SK-N-SH (cell line): Measurements from ENCODE around the gene DDAH2. TPM values are rescaled to one million over a fixed set of nuclear protein-coding genes. Genes with fewer than 3 reads are reported as not detected.

Experiments
- CTCF ChIA-PET: fragments of 300-600, 350-600 bp; formaldehyde crosslinking; extraction: SDS; loops from one replicate; lab custom pipeline; 2021; lab: Yijun Ruan, JAX
- POLR2A ChIA-PET: fragments of 350-600 bp; sonication (Branson Sonifier 250); formaldehyde crosslinking; extraction: SDS; loops from one replicate; lab custom pipeline; 2020; ENCODE audit warnings: antibody characterized with exemption, inconsistent platforms; lab: Yijun Ruan, JAX
- DNase-seq: peaks from one replicate; pipeline ENCODE4 v3.0.0; 2012
- H2AFZ ChIP-seq: fragments of 200-600 bp; sonication (generic); 2 replicates; pipeline ENCODE4 v1.8.1; 2016; ENCODE audit warnings: antibody characterized with exemption, mild to moderate bottlenecking, low read depth
- H3F3A ChIP-seq: fragments of 200-600 bp; sonication (generic); replicated peaks from 2 replicates; pipeline ENCODE3; 2016; ENCODE audit warnings: antibody characterized with exemption, mild to moderate bottlenecking; ENCODE audit not compliant: insufficient read depth
- H3K27ac ChIP-seq, 2 experiments: fragments of 200-500 bp in 1 of 2; fragments of 200-600 bp in 1 of 2; sonication (Bioruptor generic) in 1 of 2; sonication (generic), shearing (Covaris generic) in 1 of 2; 2 replicates each; pipeline versions ENCODE4 v1.5.1 to v1.6.1; 2014 to 2016; ENCODE audit warnings: low read depth in 2 of 2, inconsistent platforms in 1 of 2, low read length in 1 of 2, mild to moderate bottlenecking in 1 of 2, mixed read lengths in 1 of 2
- H3K27me3 ChIP-seq: fragments of 200-600 bp; sonication (generic), shearing (Covaris generic); 2 replicates; pipeline ENCODE4 v1.6.1; 2016; ENCODE audit warnings: mixed run types; ENCODE audit not compliant: insufficient read depth
- H3K36me3 ChIP-seq, 2 experiments: fragments of 200-500 bp in 1 of 2; fragments of 200-600 bp in 1 of 2; sonication (Bioruptor generic) in 1 of 2; sonication (generic) in 1 of 2; replicated peaks in 1 of 2; 2 replicates each; pipeline versions ENCODE3 to v1.5.1; 2014 to 2016; ENCODE audit warnings: low read length in 1 of 2, mild to moderate bottlenecking in 1 of 2; ENCODE audit not compliant: insufficient read depth in 2 of 2, control insufficient read depth in 1 of 2
- H3K4me1 ChIP-seq, 2 experiments: fragments of 200-500 bp in 1 of 2; fragments of 200-600 bp in 1 of 2; sonication (Bioruptor generic) in 1 of 2; sonication (generic), shearing (Covaris generic) in 1 of 2; 2 replicates each; pipeline versions ENCODE4 v1.5.1 to v1.6.1; 2014 to 2016; ENCODE audit warnings: low read depth in 1 of 2, low read length in 1 of 2, mixed run types in 1 of 2; ENCODE audit not compliant: insufficient read depth in 2 of 2, control insufficient read depth in 1 of 2
- H3K4me2 ChIP-seq: fragments of 200-600 bp; sonication (generic), shearing (Covaris generic); 2 replicates; pipeline ENCODE4 v1.6.1; 2017; ENCODE audit warnings: mixed run types
- H3K4me3 ChIP-seq, 2 experiments: fragments of 200-500 bp in 1 of 2; fragments of 200-600 bp in 1 of 2; sonication (Bioruptor generic) in 1 of 2; sonication (generic), shearing (Covaris generic) in 1 of 2; 2 replicates each; pipeline versions ENCODE4 v1.5.1 to v1.8.1; 2014 to 2016; ENCODE audit warnings: low read depth in 2 of 2, inconsistent platforms in 1 of 2, low read length in 1 of 2, mild to moderate bottlenecking in 1 of 2, mixed read lengths in 1 of 2, moderate library complexity in 1 of 2
- H3K79me2 ChIP-seq: fragments of 200-600 bp; sonication (generic); 2 replicates; pipeline ENCODE4 v1.8.1; 2017; ENCODE audit warnings: mild to moderate bottlenecking; ENCODE audit not compliant: insufficient read depth
- H3K9ac ChIP-seq: fragments of 200-600 bp; sonication (generic); 2 replicates; pipeline ENCODE4 v1.6.1; 2017; ENCODE audit warnings: mixed run types
- H3K9me2 ChIP-seq: fragments of 200-600 bp; sonication (generic); 2 replicates; pipeline ENCODE4 v1.6.1; 2017; ENCODE audit warnings: mixed run types
- H3K9me3 ChIP-seq: fragments of 200-600 bp; sonication (generic); 2 replicates; pipeline ENCODE4 v1.6.1; 2017; ENCODE audit warnings: mixed run types, mild to moderate bottlenecking, moderate library complexity
- H4K20me1 ChIP-seq: fragments of 200-600 bp; sonication (generic); 2 replicates; pipeline ENCODE4 v1.6.1; 2017; ENCODE audit warnings: mild to moderate bottlenecking, mixed run types; ENCODE audit not compliant: insufficient read depth
- CHD2 ChIP-seq: fragments of 150-350 bp; IDR thresholded peaks from 2 replicates; pipeline ENCODE4 v1.6.1; 2018; ENCODE audit warnings: low read length; ENCODE audit not compliant: partially characterized antibody
- ELF1 ChIP-seq: IDR thresholded peaks from 2 replicates; pipeline ENCODE4 v1.4.0; 2012
- EP300 ChIP-seq, 2 experiments: IDR thresholded peaks; 2 replicates each; pipeline versions ENCODE4 v1.4.0 to v1.6.1; 2012; ENCODE audit warnings: borderline replicate concordance in 1 of 2, low read depth in 1 of 2, low read length in 1 of 2
- EZH2phosphoT487 ChIP-seq: fragments of 200-600 bp; sonication (generic); IDR thresholded peaks from 2 replicates; pipeline ENCODE4 v1.6.1; 2017; ENCODE audit warnings: low read depth, mixed run types, mild to moderate bottlenecking, antibody characterized with exemption, moderate library complexity, borderline replicate concordance
- FOSL2 ChIP-seq: IDR thresholded peaks from 2 replicates; pipeline ENCODE4 v1.4.0; 2012; ENCODE audit warnings: low read depth, mild to moderate bottlenecking, moderate library complexity, borderline replicate concordance
- FOXJ3 ChIP-seq: sonication (generic); formaldehyde crosslinking; IDR thresholded peaks from 2 replicates; pipeline ENCODE4 v1.5.1; 2020; ENCODE audit warnings: mild to moderate bottlenecking, missing genetic modification reagents
- FOXM1 ChIP-seq: IDR thresholded peaks from 2 replicates; pipeline ENCODE4 v1.4.0; 2012; ENCODE audit warnings: low read depth, mild to moderate bottlenecking
- GABPA ChIP-seq: IDR thresholded peaks from 2 replicates; pipeline ENCODE4 v1.4.0; 2012; ENCODE audit warnings: low read depth, mild to moderate bottlenecking
- GATA2 ChIP-seq: sonication (generic); formaldehyde crosslinking; IDR thresholded peaks from 2 replicates; pipeline ENCODE4 v1.5.0; 2020; ENCODE audit warnings: mild to moderate bottlenecking, missing genetic modification reagents
- JUND ChIP-seq: IDR thresholded peaks from 2 replicates; pipeline ENCODE4 v1.4.0; 2012
- MEF2A ChIP-seq: IDR thresholded peaks from 2 replicates; pipeline ENCODE4 v1.4.0; 2012; ENCODE audit warnings: low read depth, borderline replicate concordance
- NRF1 ChIP-seq: IDR thresholded peaks from 2 replicates; pipeline ENCODE4 v1.6.1; 2012; ENCODE audit warnings: low read depth, mild to moderate bottlenecking, low read length
- PBX3 ChIP-seq: IDR thresholded peaks from 2 replicates; pipeline ENCODE4; 2012
- POLR2AphosphoS5 ChIP-seq: IDR thresholded peaks from 2 replicates; pipeline ENCODE4 v1.6.1; 2012; ENCODE audit warnings: low read depth, low read length
- RCOR1 ChIP-seq: fragments of 150-350 bp; IDR thresholded peaks from 2 replicates; pipeline ENCODE4 v1.6.1; 2017; ENCODE audit warnings: antibody characterized with exemption, low read length
- RFX5 ChIP-seq: IDR thresholded peaks from 2 replicates; pipeline ENCODE4 v1.6.1; 2012; ENCODE audit warnings: mild to moderate bottlenecking, improper control_type of control experiment, low read length
- SIN3A ChIP-seq: IDR thresholded peaks from 2 replicates; pipeline ENCODE4 v1.6.1; 2012; ENCODE audit warnings: low read depth, mild to moderate bottlenecking, low read length, moderate library complexity, borderline replicate concordance
- SMC3 ChIP-seq: IDR thresholded peaks from 2 replicates; pipeline ENCODE4 v1.6.1; 2012; ENCODE audit warnings: low read depth, low read length, improper control_type of control experiment
- TAF1 ChIP-seq: IDR thresholded peaks from 2 replicates; pipeline ENCODE4 v1.6.1; 2012; ENCODE audit warnings: low read depth, mild to moderate bottlenecking, low read length, moderate library complexity, borderline replicate concordance
- TCF12 ChIP-seq: IDR thresholded peaks from 2 replicates; pipeline ENCODE4 v1.4.0; 2012
- USF1 ChIP-seq: IDR thresholded peaks from 2 replicates; pipeline ENCODE4 v1.4.0; 2012; ENCODE audit warnings: low read depth, borderline replicate concordance
- YY1 ChIP-seq: IDR thresholded peaks from 2 replicates; pipeline ENCODE4 v1.4.0; 2012; ENCODE audit warnings: low read depth, mild to moderate bottlenecking
- WGBS: methylation state at CpG from one replicate; pipeline ENCODE4 v1.1.6; 2017; ENCODE audit warnings: low lambda C conversion rate; 5-methylcytosine and 5-hydroxymethylcytosine counted together
- polyA plus RNA-seq, 3 experiments: library from polyadenylated mRNA; depleted of rRNA; stranded (reverse); fragments of >200 nt; gene quantifications; 2 replicates each; pipeline ENCODE4 v1.2.3, GENCODE V29; 2012
- TF ChIP-seq, protein P1 (sequence below): IDR thresholded peaks from 2 replicates; pipeline ENCODE4 v1.6.1; 2012; ENCODE audit warnings: mild to moderate bottlenecking, low read depth, low read length, moderate library complexity
- TF ChIP-seq, protein P2 (sequence below): fragments of 200-600 bp; sonication (generic); IDR thresholded peaks from 2 replicates; pipeline ENCODE4 v1.6.1; 2017; ENCODE audit warnings: antibody characterized with exemption, mild to moderate bottlenecking, moderate library complexity
- TF ChIP-seq, protein P3 (sequence below): fragments of 150-350 bp; IDR thresholded peaks from 2 replicates; pipeline ENCODE4 v1.6.1; 2017; ENCODE audit warnings: antibody characterized with exemption, low read length, low read depth, borderline replicate concordance

Gene DDAH2
- polyA plus RNA-seq, 1 of the 3 experiments (the other 2 are of a cell fraction), result 180 TPM

DNA sequence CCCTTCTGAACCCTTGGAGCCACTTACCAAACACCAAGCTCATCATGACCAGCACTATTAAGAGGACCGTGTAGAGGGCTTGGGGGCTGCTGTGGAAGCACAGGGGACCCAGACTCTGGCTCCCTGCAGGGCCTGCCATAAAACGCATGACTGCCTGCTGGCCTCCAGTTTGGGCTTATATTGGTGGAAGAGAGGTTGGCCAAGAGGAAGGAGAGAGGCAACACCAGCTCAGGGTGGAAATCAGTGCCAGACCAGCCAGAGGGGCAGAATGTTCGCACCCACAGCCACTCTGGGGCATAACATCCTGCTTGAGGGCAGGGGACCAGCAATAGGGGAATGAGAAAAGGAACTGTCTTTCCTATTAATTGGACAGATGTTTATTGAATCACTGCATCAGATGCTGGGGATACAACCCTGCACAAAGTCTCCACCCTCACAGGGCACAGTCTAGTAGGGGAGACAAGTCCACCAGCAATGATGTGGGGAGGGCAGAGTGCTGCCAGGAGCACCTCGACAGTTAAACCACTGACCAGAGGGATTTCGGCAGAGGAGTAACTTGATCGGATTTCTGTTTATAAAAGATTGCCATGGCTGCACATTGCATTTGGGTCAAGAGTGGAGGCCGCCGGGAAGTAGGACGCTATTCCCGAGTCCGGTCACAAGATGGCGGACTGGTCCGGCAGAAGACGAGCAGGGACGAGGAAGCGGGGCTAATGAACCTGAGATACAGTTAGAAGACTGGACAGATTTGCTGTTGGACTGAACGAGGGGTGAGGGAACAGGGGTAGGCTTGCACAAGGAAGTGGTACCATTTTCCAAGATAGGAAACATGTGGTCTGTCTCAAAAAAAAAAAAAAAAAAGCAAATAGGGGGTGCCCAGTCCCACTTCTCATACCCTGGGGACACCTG, 48.6 kb downstream of the DDAH2 start, which contains the start of gene LY6G5C:
TSS of gene LY6G5C (minus strand) at position 842 of the 909 bp plus-strand sequence. CDS start at position 148, 694 bp downstream.
- DNase-seq, result peak; percentile 88
- Histone ChIP-seq H3K36me3 (no peaks in the 10 kb centered on the region), H3K79me2 (no peaks in the 10 kb centered on the region), H3F3A (peaks cover 2% of the 10 kb centered on the region), H4K20me1 (no peaks in the 10 kb centered on the region), H2AFZ (peak within 1 kb of the TSS; percentile 85), H3K4me2 (peak within 1 kb of the TSS; percentile 46), H3K27ac (peak within 1 kb of the TSS in 1 of 2 experiments; percentile 31; a peak in 1 of 4 replicates), H3K4me1 (peaks cover 3 to 7% of the 10 kb centered on the region in 2 experiments; a peak in 2 of 4 replicates), H3K9ac (no peak within 1 kb of the TSS), H3K4me3 (peak within 1 kb of the TSS in 1 of 2 experiments; percentile 31; a peak in 1 of 4 replicates), H3K9me3 (no peaks in the 10 kb centered on the region), H3K27me3 (no peaks in the 10 kb centered on the region), H3K9me2 (no peaks in the 10 kb centered on the region)
- ChIA-PET POLR2A (interaction anchor here (0.7 kb wide), 1 partner anchor 220 kb away, joined by 3 read pairs; no protein-coding TSS in a partner anchor), CTCF (interaction anchor here (0.6 to 3.2 kb wide), 27 partner anchors 9 to 371 kb away, joined by 3 to 29 read pairs (median 4); partner anchors contain the start of genes GPANK1, LY6G5B, MSH5 and NEU1)
- 11% methylated on average over 17 of the region's 17 CpGs for WGBS
- TF ChIP-seq FOXJ3 (CRISPR knock-in tag) (no peak), FOSL2 (no peak), EZH2phosphoT487 (no peak), POLR2AphosphoS5 (no peak), CHD2 (no peak), SIN3A (0 out of 2 replicates have a peak, but pooled peaks have one; percentile 60), SMC3 (peak; percentile 91), EP300 (IDR thresholded peaks at IDR 0.05; ENCODE audit: borderline replicate concordance in 1 of 2, low read depth in 1 of 2, low read length in 1 of 2) (no peak), GATA2 (CRISPR knock-in tag) (no peak), YY1 (0 out of 2 replicates have a peak, but pooled peaks have one; percentile 22), RFX5 (no peak), MEF2A (no peak), RCOR1 (no peak), TCF12 (no peak), NRF1 (no peak), GABPA (no peak), TAF1 (no peak; the same call in 1 of the 2 replicates), PBX3 (no peak), ELF1 (no peak), FOXM1 (no peak), JUND (no peak), USF1 (no peak)
- TF ChIP-seq, protein P1, sequence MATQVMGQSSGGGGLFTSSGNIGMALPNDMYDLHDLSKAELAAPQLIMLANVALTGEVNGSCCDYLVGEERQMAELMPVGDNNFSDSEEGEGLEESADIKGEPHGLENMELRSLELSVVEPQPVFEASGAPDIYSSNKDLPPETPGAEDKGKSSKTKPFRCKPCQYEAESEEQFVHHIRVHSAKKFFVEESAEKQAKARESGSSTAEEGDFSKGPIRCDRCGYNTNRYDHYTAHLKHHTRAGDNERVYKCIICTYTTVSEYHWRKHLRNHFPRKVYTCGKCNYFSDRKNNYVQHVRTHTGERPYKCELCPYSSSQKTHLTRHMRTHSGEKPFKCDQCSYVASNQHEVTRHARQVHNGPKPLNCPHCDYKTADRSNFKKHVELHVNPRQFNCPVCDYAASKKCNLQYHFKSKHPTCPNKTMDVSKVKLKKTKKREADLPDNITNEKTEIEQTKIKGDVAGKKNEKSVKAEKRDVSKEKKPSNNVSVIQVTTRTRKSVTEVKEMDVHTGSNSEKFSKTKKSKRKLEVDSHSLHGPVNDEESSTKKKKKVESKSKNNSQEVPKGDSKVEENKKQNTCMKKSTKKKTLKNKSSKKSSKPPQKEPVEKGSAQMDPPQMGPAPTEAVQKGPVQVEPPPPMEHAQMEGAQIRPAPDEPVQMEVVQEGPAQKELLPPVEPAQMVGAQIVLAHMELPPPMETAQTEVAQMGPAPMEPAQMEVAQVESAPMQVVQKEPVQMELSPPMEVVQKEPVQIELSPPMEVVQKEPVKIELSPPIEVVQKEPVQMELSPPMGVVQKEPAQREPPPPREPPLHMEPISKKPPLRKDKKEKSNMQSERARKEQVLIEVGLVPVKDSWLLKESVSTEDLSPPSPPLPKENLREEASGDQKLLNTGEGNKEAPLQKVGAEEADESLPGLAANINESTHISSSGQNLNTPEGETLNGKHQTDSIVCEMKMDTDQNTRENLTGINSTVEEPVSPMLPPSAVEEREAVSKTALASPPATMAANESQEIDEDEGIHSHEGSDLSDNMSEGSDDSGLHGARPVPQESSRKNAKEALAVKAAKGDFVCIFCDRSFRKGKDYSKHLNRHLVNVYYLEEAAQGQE, result no peak
- TF ChIP-seq, protein P2, sequence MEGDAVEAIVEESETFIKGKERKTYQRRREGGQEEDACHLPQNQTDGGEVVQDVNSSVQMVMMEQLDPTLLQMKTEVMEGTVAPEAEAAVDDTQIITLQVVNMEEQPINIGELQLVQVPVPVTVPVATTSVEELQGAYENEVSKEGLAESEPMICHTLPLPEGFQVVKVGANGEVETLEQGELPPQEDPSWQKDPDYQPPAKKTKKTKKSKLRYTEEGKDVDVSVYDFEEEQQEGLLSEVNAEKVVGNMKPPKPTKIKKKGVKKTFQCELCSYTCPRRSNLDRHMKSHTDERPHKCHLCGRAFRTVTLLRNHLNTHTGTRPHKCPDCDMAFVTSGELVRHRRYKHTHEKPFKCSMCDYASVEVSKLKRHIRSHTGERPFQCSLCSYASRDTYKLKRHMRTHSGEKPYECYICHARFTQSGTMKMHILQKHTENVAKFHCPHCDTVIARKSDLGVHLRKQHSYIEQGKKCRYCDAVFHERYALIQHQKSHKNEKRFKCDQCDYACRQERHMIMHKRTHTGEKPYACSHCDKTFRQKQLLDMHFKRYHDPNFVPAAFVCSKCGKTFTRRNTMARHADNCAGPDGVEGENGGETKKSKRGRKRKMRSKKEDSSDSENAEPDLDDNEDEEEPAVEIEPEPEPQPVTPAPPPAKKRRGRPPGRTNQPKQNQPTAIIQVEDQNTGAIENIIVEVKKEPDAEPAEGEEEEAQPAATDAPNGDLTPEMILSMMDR, result peak; percentile 69
- TF ChIP-seq, protein P3, sequence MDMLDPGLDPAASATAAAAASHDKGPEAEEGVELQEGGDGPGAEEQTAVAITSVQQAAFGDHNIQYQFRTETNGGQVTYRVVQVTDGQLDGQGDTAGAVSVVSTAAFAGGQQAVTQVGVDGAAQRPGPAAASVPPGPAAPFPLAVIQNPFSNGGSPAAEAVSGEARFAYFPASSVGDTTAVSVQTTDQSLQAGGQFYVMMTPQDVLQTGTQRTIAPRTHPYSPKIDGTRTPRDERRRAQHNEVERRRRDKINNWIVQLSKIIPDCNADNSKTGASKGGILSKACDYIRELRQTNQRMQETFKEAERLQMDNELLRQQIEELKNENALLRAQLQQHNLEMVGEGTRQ, result no peak
